ENCODE results near the gene FGF18.

DNA sequence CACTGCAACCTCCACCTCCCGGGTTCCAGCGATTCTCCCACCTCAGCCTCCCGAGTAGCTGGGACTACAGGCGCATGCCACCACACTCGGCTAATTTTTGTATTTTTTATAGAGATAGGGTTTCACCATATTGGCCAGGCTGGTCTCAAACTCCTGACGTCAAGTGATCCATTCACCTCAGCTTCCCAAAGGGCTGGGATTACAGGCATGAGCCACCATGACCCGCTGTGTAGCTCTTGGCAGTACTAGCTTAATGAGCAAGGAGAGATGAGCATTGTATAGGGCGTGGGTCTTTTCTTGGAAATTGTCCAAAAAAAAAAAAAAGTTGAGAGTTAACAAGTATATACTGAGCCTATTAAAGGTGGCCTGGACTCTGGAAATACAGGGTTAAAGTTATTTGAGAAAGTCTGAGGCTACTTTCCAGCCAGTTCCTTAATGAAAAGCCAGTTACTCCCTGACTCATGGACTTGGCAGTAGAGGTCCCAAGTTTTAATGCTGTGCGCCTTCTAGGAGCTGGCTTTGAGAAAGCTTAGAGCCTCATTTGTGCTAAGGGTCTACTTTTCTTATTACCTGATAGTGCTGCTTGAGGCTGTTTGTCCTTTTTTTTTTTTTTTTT is 4.2 kb upstream of the FGF18 start:
- no peak for TF ChIP-seq CTCF (IDR thresholded peaks at IDR 0.05)
- TF ChIP-seq POLR2A (IDR thresholded peaks at IDR 0.05), result no peak
